ENCODE data around the gene TRIM65.

Gene TRIM65

DNA sequence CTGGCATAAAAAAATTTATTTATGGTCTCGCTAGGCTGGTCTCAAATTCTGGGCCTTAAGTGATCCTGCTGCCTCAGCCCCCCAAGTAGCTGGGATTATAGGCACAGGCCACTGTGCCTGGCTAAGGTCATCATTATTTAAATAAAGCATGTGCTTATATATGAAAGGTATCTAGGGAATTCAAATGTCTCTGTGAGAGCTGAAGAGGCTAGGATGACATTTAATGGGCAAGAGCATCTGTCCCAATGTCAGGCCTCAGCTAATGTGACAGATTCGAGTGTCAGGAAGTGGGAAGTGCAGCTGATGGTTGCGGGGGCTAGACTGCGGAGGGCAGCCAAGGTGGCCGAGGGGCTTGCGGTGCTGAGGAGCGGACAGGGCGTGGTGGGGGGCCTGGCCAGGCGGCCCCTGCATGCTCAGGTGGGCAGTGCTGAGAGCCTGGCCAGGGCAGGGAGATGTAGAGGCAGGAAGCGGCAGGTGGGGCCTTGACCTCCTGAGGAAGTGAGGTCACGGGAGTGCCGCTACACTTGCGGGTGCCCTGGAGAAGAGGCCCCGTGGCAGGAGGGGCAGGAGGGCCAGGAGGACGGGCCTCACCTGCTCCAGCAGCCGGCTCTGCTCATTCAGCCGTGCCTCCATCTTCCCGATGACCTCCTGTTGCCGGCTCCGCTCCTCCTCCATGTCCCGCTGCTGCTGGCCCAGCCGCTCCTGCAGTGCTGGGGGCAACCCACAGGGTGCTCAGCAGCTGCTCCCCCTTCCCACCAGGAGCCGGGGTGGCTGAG lies 20.6 kb upstream of the TRIM65 start:
- TF ChIP-seq, protein P1, sequence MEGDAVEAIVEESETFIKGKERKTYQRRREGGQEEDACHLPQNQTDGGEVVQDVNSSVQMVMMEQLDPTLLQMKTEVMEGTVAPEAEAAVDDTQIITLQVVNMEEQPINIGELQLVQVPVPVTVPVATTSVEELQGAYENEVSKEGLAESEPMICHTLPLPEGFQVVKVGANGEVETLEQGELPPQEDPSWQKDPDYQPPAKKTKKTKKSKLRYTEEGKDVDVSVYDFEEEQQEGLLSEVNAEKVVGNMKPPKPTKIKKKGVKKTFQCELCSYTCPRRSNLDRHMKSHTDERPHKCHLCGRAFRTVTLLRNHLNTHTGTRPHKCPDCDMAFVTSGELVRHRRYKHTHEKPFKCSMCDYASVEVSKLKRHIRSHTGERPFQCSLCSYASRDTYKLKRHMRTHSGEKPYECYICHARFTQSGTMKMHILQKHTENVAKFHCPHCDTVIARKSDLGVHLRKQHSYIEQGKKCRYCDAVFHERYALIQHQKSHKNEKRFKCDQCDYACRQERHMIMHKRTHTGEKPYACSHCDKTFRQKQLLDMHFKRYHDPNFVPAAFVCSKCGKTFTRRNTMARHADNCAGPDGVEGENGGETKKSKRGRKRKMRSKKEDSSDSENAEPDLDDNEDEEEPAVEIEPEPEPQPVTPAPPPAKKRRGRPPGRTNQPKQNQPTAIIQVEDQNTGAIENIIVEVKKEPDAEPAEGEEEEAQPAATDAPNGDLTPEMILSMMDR (conservative IDR thresholded peaks at IDR 0.05; ENCODE audit: low read depth, low read length): no peak
- H3K9ac ChIP-seq: no peak overlapping the region
- H3K79me2 ChIP-seq (ENCODE audit: insufficient read depth, low read depth): no peaks in the 10 kb centered on the region
- no peak overlapping the region for H3K4me2 ChIP-seq
- H3K27me3 ChIP-seq (ENCODE audit: insufficient read depth, low read depth): no peaks in the 10 kb centered on the region
- H2AFZ ChIP-seq (ENCODE audit: low read depth): no peak overlapping the region
- H3K36me3 ChIP-seq (ENCODE audit: insufficient read depth): no peaks in the 10 kb centered on the region
- H3K4me3 ChIP-seq (IDR thresholded peaks at IDR 0.05; ENCODE audit: insufficient read depth, low read depth, low read length): no peak overlapping the region
- H4K20me1 ChIP-seq (ENCODE audit: insufficient read depth): no peaks in the 10 kb centered on the region
- no peak overlapping the region for H3K27ac ChIP-seq
- peaks cover 9% of the 10 kb centered on the region for H3K4me1 ChIP-seq (ENCODE audit: low read depth, poor library complexity, severe bottlenecking)

DNA sequence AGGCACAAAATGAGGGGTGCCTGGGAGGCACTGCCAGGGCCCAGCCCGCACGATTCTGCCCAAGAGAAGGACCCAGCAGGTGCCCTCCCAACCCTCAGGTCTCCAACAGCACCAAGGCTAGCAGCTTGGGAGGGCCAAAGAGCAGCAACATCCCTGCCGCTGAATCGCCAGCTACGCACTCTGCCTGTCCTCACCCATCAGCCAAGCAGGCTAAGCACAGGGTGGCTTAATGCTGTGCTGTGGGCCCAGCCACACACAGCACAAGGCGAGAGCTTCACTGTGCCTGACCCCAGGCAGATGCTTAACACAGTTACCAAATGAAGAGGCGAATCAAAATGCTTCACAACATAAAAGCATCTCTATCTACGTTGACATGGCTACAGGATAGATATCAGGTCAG lies 18.5 kb upstream of the TRIM65 start:
- Histone ChIP-seq H3K27ac (no peak overlapping the region), H4K20me1 (ENCODE audit: insufficient read depth) (no peaks in the 10 kb centered on the region), H3K4me2 (no peak overlapping the region), H3K27me3 (ENCODE audit: insufficient read depth, low read depth) (no peaks in the 10 kb centered on the region), H3K4me1 (ENCODE audit: low read depth, poor library complexity, severe bottlenecking) (peaks cover 30% of the 10 kb centered on the region), H3K4me3 (IDR thresholded peaks at IDR 0.05; ENCODE audit: insufficient read depth, low read depth, low read length) (no peak overlapping the region), H3K9ac (no peak overlapping the region), H2AFZ (ENCODE audit: low read depth) (no peak overlapping the region), H3K36me3 (ENCODE audit: insufficient read depth) (no peaks in the 10 kb centered on the region), H3K79me2 (ENCODE audit: insufficient read depth, low read depth) (no peaks in the 10 kb centered on the region)
- TF ChIP-seq, protein P1 (conservative IDR thresholded peaks at IDR 0.05; ENCODE audit: low read depth, low read length): no peak

DNA sequence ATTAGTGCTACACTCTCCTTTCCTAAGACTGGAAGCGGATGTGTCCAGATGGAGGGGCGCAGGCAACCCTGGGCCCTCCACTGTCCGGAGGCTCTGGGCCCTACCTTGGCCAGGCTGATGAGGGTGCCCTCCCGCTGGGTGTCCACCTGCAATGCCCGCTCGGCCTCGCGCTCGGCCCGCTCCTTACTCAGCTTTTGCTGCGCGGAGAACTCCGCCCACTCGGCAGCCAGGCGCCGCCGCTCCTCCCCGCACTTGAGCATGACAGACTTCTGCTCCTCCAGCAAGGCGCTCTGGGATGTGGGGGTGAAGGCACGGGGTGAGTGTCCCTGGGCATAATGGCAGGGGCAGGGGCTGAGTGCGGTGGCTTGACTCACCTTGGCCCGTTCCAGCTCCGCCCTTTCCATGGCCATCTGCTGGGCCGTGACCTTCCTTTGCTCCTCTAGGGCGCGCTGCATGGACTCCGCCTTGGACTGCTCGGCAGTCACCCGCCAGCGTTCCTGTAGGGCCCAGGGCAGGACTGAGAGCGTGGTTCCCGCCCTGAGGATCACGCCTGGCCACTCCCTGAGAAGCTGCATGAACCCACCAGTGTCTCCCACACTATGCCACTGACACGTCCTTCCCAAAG lies 18.0 kb upstream of the TRIM65 start:
- H2AFZ ChIP-seq (ENCODE audit: low read depth): no peak overlapping the region
- H3K9ac ChIP-seq: no peak overlapping the region
- H3K27ac ChIP-seq: no peak overlapping the region
- no peaks in the 10 kb centered on the region for H3K27me3 ChIP-seq (ENCODE audit: insufficient read depth, low read depth)
- H3K36me3 ChIP-seq (ENCODE audit: insufficient read depth): no peaks in the 10 kb centered on the region
- peaks cover 35% of the 10 kb centered on the region for H3K4me1 ChIP-seq (ENCODE audit: low read depth, poor library complexity, severe bottlenecking)
- no peak overlapping the region for H3K4me3 ChIP-seq (IDR thresholded peaks at IDR 0.05; ENCODE audit: insufficient read depth, low read depth, low read length)
- H3K4me2 ChIP-seq: no peak overlapping the region
- no peaks in the 10 kb centered on the region for H3K79me2 ChIP-seq (ENCODE audit: insufficient read depth, low read depth)
- no peaks in the 10 kb centered on the region for H4K20me1 ChIP-seq (ENCODE audit: insufficient read depth)
- TF ChIP-seq, protein P1 (conservative IDR thresholded peaks at IDR 0.05; ENCODE audit: low read depth, low read length): no peak

DNA sequence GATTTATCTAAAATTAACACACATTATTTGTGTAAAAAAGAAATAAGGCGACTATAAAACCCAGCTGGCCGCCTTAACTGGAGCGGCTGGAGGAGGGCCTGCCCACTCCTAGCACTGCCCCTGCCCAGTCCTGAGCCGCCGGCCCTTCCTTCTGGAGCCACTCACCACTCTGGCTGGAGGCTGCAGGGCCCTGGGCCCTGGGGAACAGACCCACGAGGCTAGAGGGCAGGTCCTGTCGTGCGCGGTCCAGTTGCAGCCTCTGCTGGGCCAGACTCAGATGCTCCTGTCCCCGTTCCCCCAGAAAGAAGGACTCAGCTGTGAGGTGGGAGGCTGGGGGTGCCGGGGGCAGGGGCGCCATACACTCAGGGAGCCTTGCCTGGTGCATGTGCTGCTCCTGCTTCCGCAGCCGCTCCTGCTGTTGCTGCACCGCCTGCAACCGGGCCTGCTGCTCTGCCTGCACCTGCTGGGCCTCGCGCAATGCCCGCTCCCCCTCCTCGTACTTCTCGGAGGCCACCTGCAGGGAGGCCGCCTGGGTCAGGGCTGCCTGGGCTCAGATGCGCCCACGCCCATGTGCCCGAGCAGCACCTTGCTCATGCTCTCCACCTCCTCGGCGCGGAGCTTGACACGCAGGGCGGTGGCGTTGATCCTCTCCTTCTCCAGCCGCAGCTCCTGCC lies 16.9 kb upstream of the TRIM65 start:
- no peak overlapping the region for H3K4me2 ChIP-seq
- H3K4me1 ChIP-seq (ENCODE audit: low read depth, poor library complexity, severe bottlenecking): peaks cover 46% of the 10 kb centered on the region
- no peaks in the 10 kb centered on the region for H3K79me2 ChIP-seq (ENCODE audit: insufficient read depth, low read depth)
- H4K20me1 ChIP-seq (ENCODE audit: insufficient read depth): no peaks in the 10 kb centered on the region
- no peaks in the 10 kb centered on the region for H3K36me3 ChIP-seq (ENCODE audit: insufficient read depth)
- no peak overlapping the region for H2AFZ ChIP-seq (ENCODE audit: low read depth)
- no peak overlapping the region for H3K27ac ChIP-seq
- H3K27me3 ChIP-seq (ENCODE audit: insufficient read depth, low read depth): no peaks in the 10 kb centered on the region
- no peak overlapping the region for H3K9ac ChIP-seq
- TF ChIP-seq, protein P1 (conservative IDR thresholded peaks at IDR 0.05; ENCODE audit: low read depth, low read length): no peak
- no peak overlapping the region for H3K4me3 ChIP-seq (IDR thresholded peaks at IDR 0.05; ENCODE audit: insufficient read depth, low read depth, low read length)

Data from KMS-11 (cell line).